HEK293T (cell line): ENCODE data around the gene NME5.

Experiments used
- CTCF ChIA-PET: fragments of 350-600 bp; formaldehyde crosslinking; extraction: SDS; loops from one replicate; lab custom pipeline; 2021; ENCODE audit warnings: antibody characterized with exemption, inconsistent platforms; lab: Yijun Ruan, JAX
- POLR2A ChIA-PET: fragments of 350-600 bp; formaldehyde crosslinking; extraction: SDS; loops from one replicate; lab custom pipeline; 2020; ENCODE audit warnings: antibody characterized with exemption, inconsistent platforms; lab: Yijun Ruan, JAX
- DNase-seq: peaks from one replicate; pipeline ENCODE4 v3.0.0; 2012; ENCODE audit warnings: mixed read lengths; ENCODE audit errors: extremely low spot score
- ARNT ChIP-seq: fragments of 450-650 bp; IDR thresholded peaks from 2 replicates; pipeline ENCODE4 v1.6.1; 2017; ENCODE audit warnings: mild to moderate bottlenecking
- BHLHE40 ChIP-seq: fragments of 450-650 bp; IDR thresholded peaks from 2 replicates; pipeline ENCODE4 v1.6.1; 2016; ENCODE audit warnings: mild to moderate bottlenecking, moderate library complexity, borderline replicate concordance
- CTBP1 ChIP-seq: fragments of 450-650 bp; IDR thresholded peaks from 2 replicates; pipeline ENCODE4 v1.6.1; 2016; ENCODE audit warnings: borderline replicate concordance
- ELF4 ChIP-seq: fragments of 450-650 bp; IDR thresholded peaks from 2 replicates; pipeline ENCODE4 v1.6.1; 2017; ENCODE audit warnings: antibody characterized with exemption
- FOXA1 ChIP-seq: fragments of 450-650 bp; IDR thresholded peaks from 2 replicates; pipeline ENCODE4 v1.6.1; 2016; ENCODE audit warnings: mild to moderate bottlenecking
- FOXK2 ChIP-seq: fragments of 450-650 bp; IDR thresholded peaks from 2 replicates; pipeline ENCODE4 v1.6.1; 2016; ENCODE audit warnings: mild to moderate bottlenecking
- FOXM1 ChIP-seq: fragments of 450-650 bp; IDR thresholded peaks from 2 replicates; pipeline ENCODE4 v1.6.1; 2017; ENCODE audit warnings: mild to moderate bottlenecking, borderline replicate concordance
- HDGF ChIP-seq: fragments of 450-650 bp; IDR thresholded peaks from 2 replicates; pipeline ENCODE4 v1.6.1; 2017; ENCODE audit warnings: antibody characterized with exemption, borderline replicate concordance
- L3MBTL2 ChIP-seq: fragments of 450-650 bp; conservative IDR thresholded peaks from 2 replicates; pipeline ENCODE4 v1.6.1; 2016; ENCODE audit warnings: mild to moderate bottlenecking
- LEF1 ChIP-seq: fragments of 450-650 bp; IDR thresholded peaks from 2 replicates; pipeline ENCODE4 v1.6.1; 2017; ENCODE audit warnings: mild to moderate bottlenecking, borderline replicate concordance
- NFRKB ChIP-seq: fragments of 450-650 bp; IDR thresholded peaks from 2 replicates; pipeline ENCODE4 v1.6.1; 2016; ENCODE audit warnings: mild to moderate bottlenecking, moderate library complexity
- PKNOX1 ChIP-seq: fragments of 450-650 bp; IDR thresholded peaks from 2 replicates; pipeline ENCODE4 v1.6.1; 2016
- SP1 ChIP-seq: fragments of 450-650 bp; IDR thresholded peaks from 2 replicates; pipeline ENCODE4 v1.6.1; 2017
- SUZ12 ChIP-seq: fragments of 450-650 bp; IDR thresholded peaks from 2 replicates; pipeline ENCODE4 v1.6.1; 2016; ENCODE audit warnings: mild to moderate bottlenecking
- TARDBP ChIP-seq: fragments of 450-650 bp; IDR thresholded peaks from 2 replicates; pipeline ENCODE4 v1.6.1; 2016
- ZNF384 ChIP-seq: fragments of 450-650 bp; IDR thresholded peaks from 2 replicates; pipeline ENCODE4 v1.6.1; 2016

The NME5 gene

GRCh38 chr5:138132543-138132942 lies 6.7 kb downstream of the NME5 start:
- DNase-seq: no peak
- ChIA-PET POLR2A (no interaction called here), CTCF (interaction anchor here (1.0 to 4.1 kb wide), 3 partner anchors 54 to 63 kb away, joined by 3 to 38 read pairs (median 7); no protein-coding TSS in a partner anchor)
- TF ChIP-seq LEF1 (no peak), SUZ12 (no peak), SP1 (no peak), ELF4 (no peak), BHLHE40 (no peak), FOXM1 (no peak), FOXA1 (no peak)

GRCh38 chr5:138129347-138129746 lies 9.9 kb downstream of the NME5 start:
- DNase-seq: no peak
- ChIA-PET POLR2A (interaction anchor here (1.0 kb wide), 1 partner anchor 96 kb away, joined by 4 read pairs; the partner anchor contains the start of gene FAM13B), CTCF (interaction anchor here (0.6 to 2.9 kb wide), 6 partner anchors 23 to 500 kb away, joined by 3 to 15 read pairs (median 6); partner anchors contain the start of gene FAM13B)
- 0 out of 2 replicates have a peak, but pooled peaks have one; percentile 28 for TF ChIP-seq PKNOX1
- TF ChIP-seq ZNF384: no peak

GRCh38 chr5:138128334-138128733 lies 10.9 kb downstream of the NME5 start:
- TF ChIP-seq PKNOX1 (peak; percentile 47), FOXM1 (no peak)
- ChIA-PET POLR2A (no interaction called here), CTCF (interaction anchor here (2.6 to 2.9 kb wide), 2 partner anchors 51 to 92 kb away, joined by 10 to 15 read pairs; no protein-coding TSS in a partner anchor)
- DNase-seq: no peak

GRCh38 chr5:138115254-138115653 lies 24.0 kb downstream of the NME5 start:
- ChIA-PET POLR2A (no interaction called here), CTCF (no interaction called here)
- TF ChIP-seq LEF1: no peak
- TF ChIP-seq FOXK2: no peak
- no peak for TF ChIP-seq CTBP1
- TF ChIP-seq SUZ12: no peak
- no peak for TF ChIP-seq TARDBP
- no peak for TF ChIP-seq ZNF384
- TF ChIP-seq ELF4: no peak
- no peak for TF ChIP-seq BHLHE40
- TF ChIP-seq HDGF: no peak
- no peak for TF ChIP-seq L3MBTL2
- no peak for TF ChIP-seq ARNT
- TF ChIP-seq FOXM1: no peak
- no peak for TF ChIP-seq FOXA1
- TF ChIP-seq NFRKB: no peak
- TF ChIP-seq SP1: no peak
- TF ChIP-seq PKNOX1: no peak
- no peak for DNase-seq

GRCh38 chr5:138111937-138112336 lies 27.3 kb downstream of the NME5 start:
- POLR2A ChIA-PET: no interaction called here
- CTCF ChIA-PET: interaction anchor here (1.0 to 1.3 kb wide), 2 partner anchors 13 to 35 kb away, joined by 3 to 6 read pairs; no protein-coding TSS in a partner anchor
- DNase-seq: no peak
- TF ChIP-seq FOXA1: no peak
- no peak for TF ChIP-seq NFRKB
- no peak for TF ChIP-seq LEF1
- no peak for TF ChIP-seq SUZ12
- TF ChIP-seq ELF4: no peak
- no peak for TF ChIP-seq CTBP1
- no peak for TF ChIP-seq ZNF384
- no peak for TF ChIP-seq FOXK2
- no peak for TF ChIP-seq HDGF
- TF ChIP-seq TARDBP: no peak
- no peak for TF ChIP-seq SP1
- no peak for TF ChIP-seq L3MBTL2
- TF ChIP-seq PKNOX1: no peak
- TF ChIP-seq ARNT: no peak
- no peak for TF ChIP-seq BHLHE40
- TF ChIP-seq FOXM1: no peak

- CTCF ChIA-PET: interaction anchor here (0.6 to 1.3 kb wide), 3 partner anchors 15 to 332 kb away, joined by 3 to 6 read pairs (median 5); no protein-coding TSS in a partner anchor
These were observed 28.0 kb downstream of the NME5 start for GRCh38 chr5:138111181-138111580.

More at GRCh38 chr5:138111181-138111580, 28.0 kb downstream of the NME5 start:
- POLR2A ChIA-PET: no interaction called here
- DNase-seq: no peak
- no peak for TF ChIP-seq HDGF
- TF ChIP-seq ZNF384: no peak
